Stimulated activated CD8-positive, alpha-beta memory T cell treated with anti-CD3 and anti-CD28 coated beads, Interleukin-7, amount 100 ng/mL, for 48 hours (primary cell): ENCODE results near the gene ARID5B.
"Not testable (repeated sequence)": the region's sequence is repeated elsewhere in the genome, so short reads cannot be mapped to it uniquely, and the experiment has no call there.

ENCODE experiments used
- DNase-seq, 2 donors: peaks; one replicate each; pipeline ENCODE4 v3.0.0-alpha.2; 2020; ENCODE audit warnings: low read depth in 1 of 2; ENCODE audit errors: extremely low read depth in 1 of 2

ARID5B gene

GRCh38 chr10:61900829-61901792, at the start of gene ARID5B:
Gene ARID5B (plus strand): TSS chr10:61901699. CDS start chr10:61901710, 11 bp downstream.
- no peak for DNase-seq

- DNase-seq = no peak
These were observed 49.2 kb upstream of the ARID5B start for GRCh38 chr10:61852261-61852660.

GRCh38 chr10:61855771-61856170, 45.7 kb upstream of the ARID5B start:
- DNase-seq = no peak

DNA sequence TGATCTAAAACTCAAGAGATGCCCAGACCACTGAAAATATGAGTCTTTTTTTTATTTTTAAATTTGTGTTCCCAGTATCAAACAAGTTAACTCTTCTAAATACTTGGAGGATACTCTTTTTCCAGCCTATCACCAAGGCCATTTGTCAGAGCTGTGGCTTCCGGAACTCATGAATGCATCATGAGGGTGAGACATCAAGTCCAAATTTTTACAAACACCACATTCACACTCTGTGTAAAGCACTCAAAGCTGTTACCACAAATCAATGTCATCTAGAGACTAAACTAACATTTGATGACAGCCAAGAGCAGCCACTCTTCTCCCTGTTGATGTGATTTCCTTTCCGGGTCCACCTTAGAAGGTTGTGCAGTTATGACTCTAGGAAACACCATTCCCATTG, 43.8 kb upstream of the ARID5B start:
- DNase-seq = no peak

DNA sequence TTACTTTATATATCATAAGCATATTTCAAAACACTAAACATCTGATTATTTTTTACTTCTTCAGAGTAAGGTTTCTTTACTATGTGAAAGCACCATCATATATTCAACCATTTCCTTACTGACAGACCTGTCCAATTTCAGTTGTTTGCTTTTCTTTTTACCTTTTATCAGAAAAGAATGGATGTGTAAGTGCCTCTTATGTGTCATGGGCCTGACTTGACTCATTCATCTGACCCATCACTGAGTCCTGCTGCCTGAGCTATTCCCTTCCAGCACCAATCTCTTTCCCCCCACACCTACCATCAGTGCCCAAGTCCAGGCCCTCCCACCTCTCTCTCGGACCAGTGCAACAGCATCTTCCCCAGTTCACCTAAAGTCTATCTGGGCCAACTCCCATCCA, 41.7 kb upstream of the ARID5B start:
- DNase-seq = no peak

- no peak for DNase-seq
These were observed 40.3 kb upstream of the ARID5B start for GRCh38 chr10:61860964-61861758.

DNA sequence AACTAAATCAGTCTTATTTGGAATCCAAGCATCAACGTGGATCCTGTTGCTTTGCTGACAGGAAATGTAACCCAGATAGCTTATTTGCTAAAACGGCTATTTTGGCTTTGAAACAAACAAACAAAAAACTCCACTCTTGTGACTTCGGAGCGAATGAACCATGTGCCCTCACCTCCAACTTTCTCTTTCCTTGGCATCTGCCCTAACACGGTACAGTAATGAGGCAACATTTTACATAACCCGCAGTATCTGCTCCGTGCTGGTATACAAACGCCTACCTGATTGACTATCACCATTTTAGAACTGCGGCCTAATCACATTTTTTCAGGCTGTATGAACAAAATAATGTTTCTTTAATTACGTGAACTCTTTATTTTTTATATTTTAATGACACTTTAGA, 37.5 kb upstream of the ARID5B start:
- no peak for DNase-seq

- DNase-seq = no peak
These were observed 34.7 kb upstream of the ARID5B start for GRCh38 chr10:61866700-61867368.

- not testable (repeated sequence) for DNase-seq
These were observed 34.1 kb upstream of the ARID5B start for GRCh38 chr10:61867374-61867773.

DNA sequence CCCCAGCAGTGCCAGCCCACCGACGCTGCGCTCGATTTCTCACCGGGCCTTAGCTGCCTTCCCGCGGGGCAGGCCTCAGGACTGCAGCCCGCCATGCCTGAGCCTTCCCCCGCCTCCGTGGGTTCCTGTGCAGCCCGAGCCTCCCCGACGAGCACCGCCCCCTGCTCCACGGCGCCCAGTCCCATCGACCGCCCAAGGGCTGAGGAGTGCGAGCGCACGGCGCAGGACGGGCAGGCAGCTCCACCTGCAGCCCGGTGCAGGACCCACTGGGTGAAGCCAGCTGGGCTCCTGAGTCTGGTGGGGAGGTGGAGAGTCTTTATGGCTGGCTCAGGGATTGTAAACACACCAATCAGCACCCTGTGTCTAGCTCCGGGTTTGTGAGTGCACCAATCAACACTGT, 33.7 kb upstream of the ARID5B start:
- DNase-seq = peak in 1 of 2 donors; percentile 31

DNA sequence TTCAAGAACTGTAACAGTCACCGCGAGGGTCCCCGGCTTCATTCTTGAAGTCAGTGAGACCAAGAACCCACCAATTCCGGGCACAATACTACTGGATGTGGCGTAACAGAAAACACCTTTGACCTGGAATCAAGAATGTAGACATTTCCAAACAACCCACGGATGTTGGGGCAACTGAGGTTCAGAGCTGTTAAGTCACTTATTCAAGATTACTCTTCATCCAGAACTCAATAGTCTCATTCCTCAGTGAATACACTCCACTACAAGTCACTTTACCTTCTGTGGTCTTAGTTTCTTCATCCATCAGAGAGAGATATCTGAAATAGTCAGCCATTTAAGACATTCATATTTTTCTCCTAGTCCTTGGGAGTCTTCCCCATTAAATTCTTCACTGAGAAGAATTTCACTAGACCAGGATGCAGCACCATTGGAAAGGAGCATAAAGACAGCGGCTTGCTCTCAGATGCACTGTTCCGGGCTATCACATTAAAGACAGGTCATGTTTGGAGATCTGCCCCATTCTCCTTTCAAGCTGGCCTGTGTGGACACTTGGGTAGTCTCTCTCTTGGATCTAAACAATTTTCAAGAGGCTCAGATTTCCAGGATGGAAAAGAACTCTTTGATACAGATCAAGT, 32.3 kb upstream of the ARID5B start:
- DNase-seq = no peak

GRCh38 chr10:61869774-61870525, 31.5 kb upstream of the ARID5B start:
- no peak for DNase-seq

GRCh38 chr10:61870526-61870895, 31.0 kb upstream of the ARID5B start:
- DNase-seq = no peak

DNA sequence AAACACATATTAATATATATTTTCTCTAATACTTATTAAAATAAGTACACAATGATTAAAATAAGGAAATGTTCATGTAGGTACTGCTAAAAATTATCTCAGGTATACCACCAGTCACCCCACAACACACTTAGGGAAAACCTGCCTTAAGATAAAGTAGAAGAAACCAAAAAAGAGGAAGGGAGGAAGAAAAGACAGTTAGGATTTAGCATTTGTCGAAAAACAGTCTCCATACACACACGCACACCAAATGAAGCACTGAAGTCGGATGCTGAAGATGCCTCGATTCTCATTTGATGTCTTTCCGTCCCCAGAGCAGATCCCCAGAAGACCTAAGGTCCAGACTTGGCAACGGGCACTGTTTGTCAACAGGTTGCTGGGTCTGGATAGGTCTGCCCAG, 30.0 kb upstream of the ARID5B start:
- no peak for DNase-seq

GRCh38 chr10:61877887-61878739, 23.4 kb upstream of the ARID5B start:
- no peak for DNase-seq

DNA sequence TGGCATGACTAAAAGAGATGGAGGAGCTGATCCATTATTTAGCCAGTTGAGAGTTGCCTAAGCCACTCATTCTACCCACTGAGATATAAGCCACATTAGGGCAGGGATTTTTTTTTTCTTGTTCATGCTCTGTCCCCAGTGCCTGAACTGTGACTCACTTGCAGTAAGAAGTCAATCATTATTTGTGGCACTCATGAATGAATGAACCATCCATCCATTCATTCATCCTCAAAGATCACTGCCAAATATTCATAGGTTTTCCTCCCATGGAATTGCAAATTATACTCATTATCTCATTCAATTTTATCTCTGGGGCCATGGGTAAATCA, 22.8 kb upstream of the ARID5B start:
- DNase-seq = no peak

DNA sequence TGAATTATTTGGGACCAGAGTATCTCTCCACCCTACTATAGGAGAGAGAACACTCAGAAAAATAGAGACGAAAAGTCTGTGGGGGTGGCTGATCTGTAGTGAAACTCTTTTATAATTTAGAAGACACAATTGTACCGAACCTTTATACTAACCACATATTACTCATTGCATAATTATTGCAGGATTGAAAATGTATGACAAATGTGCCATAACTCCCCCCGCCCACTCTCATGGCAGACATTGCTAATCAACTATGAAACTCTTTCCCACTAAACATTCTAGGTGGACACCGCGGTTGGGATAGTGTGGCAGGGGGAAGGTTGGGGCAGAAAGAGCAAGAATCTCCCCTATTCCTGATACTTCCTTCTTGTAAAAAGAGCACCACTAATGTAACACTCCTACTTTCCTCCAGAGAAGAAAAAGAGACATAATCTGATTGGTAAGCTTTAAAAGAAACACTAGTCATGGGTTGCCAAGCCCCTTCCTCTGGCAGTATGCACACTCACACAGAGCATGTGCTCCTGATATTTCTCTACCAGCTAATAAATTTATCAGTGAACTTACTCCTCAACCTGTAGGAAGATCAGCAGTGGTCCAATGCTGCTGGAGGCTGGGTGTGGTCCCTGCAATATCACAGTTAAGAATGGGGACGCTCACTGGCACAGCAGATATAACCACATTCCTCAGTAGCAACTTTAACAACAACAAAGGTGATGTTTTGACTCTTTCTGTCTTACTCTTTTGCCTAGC, 18.7 kb upstream of the ARID5B start:
- DNase-seq = peak in 1 of 2 donors; percentile 70

GRCh38 chr10:61883371-61884025, 18.0 kb upstream of the ARID5B start:
- no peak for DNase-seq
